Peyer's patch (tissue), 4 donors: ENCODE measurements around the gene RBM6.

ENCODE experiments used
- CTCF ChIP-seq, 6 experiments: fragments of 450-650 bp in 4 of 6; fragments of 200-600 bp in 2 of 6; sonication (generic) in 1 of 6; IDR thresholded peaks; one replicate each; pipeline ENCODE4 v1.5.1; 2017 to 2019; ENCODE audit warnings: antibody characterized with exemption in 6 of 6, mild to moderate bottlenecking in 3 of 6, moderate library complexity in 1 of 6
- POLR2A ChIP-seq, 2 donors: fragments of 450-650 bp; IDR thresholded peaks; one replicate each; pipeline ENCODE4 v1.5.1; 2017; ENCODE audit warnings: antibody characterized with exemption in 2 of 2, mild to moderate bottlenecking in 2 of 2, moderate library complexity in 2 of 2

GRCh38 chr3:50123394-50124051, 183.6 kb downstream of the RBM6 start:
- no peak for TF ChIP-seq CTCF (IDR thresholded peaks at IDR 0.05)
- TF ChIP-seq POLR2A (IDR thresholded peaks at IDR 0.05), result no peak
